HEK293T (cell line): Measurements from ENCODE around the gene JAKMIP2.

Experiments used
- CTCF ChIA-PET: fragments of 350-600 bp; formaldehyde crosslinking; extraction: SDS; loops from one replicate; lab custom pipeline; 2021; ENCODE audit warnings: antibody characterized with exemption, inconsistent platforms; lab: Yijun Ruan, JAX
- POLR2A ChIA-PET: fragments of 350-600 bp; formaldehyde crosslinking; extraction: SDS; loops from one replicate; lab custom pipeline; 2020; ENCODE audit warnings: antibody characterized with exemption, inconsistent platforms; lab: Yijun Ruan, JAX
- DNase-seq: peaks from one replicate; pipeline ENCODE4 v3.0.0; 2012; ENCODE audit warnings: mixed read lengths; ENCODE audit errors: extremely low spot score
- ARNT ChIP-seq: fragments of 450-650 bp; IDR thresholded peaks from 2 replicates; pipeline ENCODE4 v1.6.1; 2017; ENCODE audit warnings: mild to moderate bottlenecking
- BHLHE40 ChIP-seq: fragments of 450-650 bp; IDR thresholded peaks from 2 replicates; pipeline ENCODE4 v1.6.1; 2016; ENCODE audit warnings: mild to moderate bottlenecking, moderate library complexity, borderline replicate concordance
- CTBP1 ChIP-seq: fragments of 450-650 bp; IDR thresholded peaks from 2 replicates; pipeline ENCODE4 v1.6.1; 2016; ENCODE audit warnings: borderline replicate concordance
- ELF4 ChIP-seq: fragments of 450-650 bp; IDR thresholded peaks from 2 replicates; pipeline ENCODE4 v1.6.1; 2017; ENCODE audit warnings: antibody characterized with exemption
- FOXA1 ChIP-seq: fragments of 450-650 bp; IDR thresholded peaks from 2 replicates; pipeline ENCODE4 v1.6.1; 2016; ENCODE audit warnings: mild to moderate bottlenecking
- FOXK2 ChIP-seq: fragments of 450-650 bp; IDR thresholded peaks from 2 replicates; pipeline ENCODE4 v1.6.1; 2016; ENCODE audit warnings: mild to moderate bottlenecking
- FOXM1 ChIP-seq: fragments of 450-650 bp; IDR thresholded peaks from 2 replicates; pipeline ENCODE4 v1.6.1; 2017; ENCODE audit warnings: mild to moderate bottlenecking, borderline replicate concordance
- HDGF ChIP-seq: fragments of 450-650 bp; IDR thresholded peaks from 2 replicates; pipeline ENCODE4 v1.6.1; 2017; ENCODE audit warnings: antibody characterized with exemption, borderline replicate concordance
- L3MBTL2 ChIP-seq: fragments of 450-650 bp; conservative IDR thresholded peaks from 2 replicates; pipeline ENCODE4 v1.6.1; 2016; ENCODE audit warnings: mild to moderate bottlenecking
- LEF1 ChIP-seq: fragments of 450-650 bp; IDR thresholded peaks from 2 replicates; pipeline ENCODE4 v1.6.1; 2017; ENCODE audit warnings: mild to moderate bottlenecking, borderline replicate concordance
- NFRKB ChIP-seq: fragments of 450-650 bp; IDR thresholded peaks from 2 replicates; pipeline ENCODE4 v1.6.1; 2016; ENCODE audit warnings: mild to moderate bottlenecking, moderate library complexity
- PKNOX1 ChIP-seq: fragments of 450-650 bp; IDR thresholded peaks from 2 replicates; pipeline ENCODE4 v1.6.1; 2016
- SP1 ChIP-seq: fragments of 450-650 bp; IDR thresholded peaks from 2 replicates; pipeline ENCODE4 v1.6.1; 2017
- SUZ12 ChIP-seq: fragments of 450-650 bp; IDR thresholded peaks from 2 replicates; pipeline ENCODE4 v1.6.1; 2016; ENCODE audit warnings: mild to moderate bottlenecking
- TARDBP ChIP-seq: fragments of 450-650 bp; IDR thresholded peaks from 2 replicates; pipeline ENCODE4 v1.6.1; 2016
- ZNF384 ChIP-seq: fragments of 450-650 bp; IDR thresholded peaks from 2 replicates; pipeline ENCODE4 v1.6.1; 2016

The JAKMIP2 gene

GRCh38 chr5:147789820-147790219, 7.3 kb upstream of the JAKMIP2 start:
- no peak for DNase-seq
- CTCF ChIA-PET, result no interaction called here
- TF ChIP-seq FOXK2 (no peak), FOXA1 (no peak), LEF1 (no peak), CTBP1 (no peak), HDGF (no peak), FOXM1 (no peak), SP1 (no peak), L3MBTL2 (no peak), PKNOX1 (no peak), BHLHE40 (no peak), ZNF384 (no peak), ARNT (no peak), NFRKB (no peak), TARDBP (no peak)
- POLR2A ChIA-PET, result no interaction called here

- ChIA-PET CTCF (no interaction called here), POLR2A (no interaction called here)
- no peak for DNase-seq
- TF ChIP-seq ARNT, result no peak
- TF ChIP-seq ZNF384, result no peak
- no peak for TF ChIP-seq PKNOX1
These were observed 5.5 kb upstream of the JAKMIP2 start for GRCh38 chr5:147788023-147788422.

- ChIA-PET CTCF (no interaction called here), POLR2A (no interaction called here)
- DNase-seq, result no peak
- TF ChIP-seq L3MBTL2 (no peak), BHLHE40 (no peak), SP1 (no peak), FOXM1 (no peak), SUZ12 (no peak), PKNOX1 (no peak), FOXK2 (no peak), ZNF384 (no peak), FOXA1 (no peak), NFRKB (no peak), LEF1 (no peak), ARNT (no peak), TARDBP (no peak), HDGF (no peak)
These were observed 3.6 kb upstream of the JAKMIP2 start for GRCh38 chr5:147786142-147786541.

GRCh38 chr5:147784146-147784987, 1.8 kb upstream of the JAKMIP2 start:
- ChIA-PET CTCF (no interaction called here), POLR2A (no interaction called here)
- no peak for TF ChIP-seq ARNT
- TF ChIP-seq ZNF384, result no peak
- TF ChIP-seq LEF1, result no peak
- no peak for TF ChIP-seq SP1
- no peak for TF ChIP-seq CTBP1
- no peak for TF ChIP-seq FOXA1
- no peak for TF ChIP-seq SUZ12
- DNase-seq, result no peak

- no peak for DNase-seq
- TF ChIP-seq CTBP1 (no peak), ELF4 (no peak), SUZ12 (no peak), BHLHE40 (no peak), FOXM1 (no peak), ARNT (no peak), TARDBP (no peak), PKNOX1 (no peak), NFRKB (no peak), FOXK2 (no peak), LEF1 (no peak), L3MBTL2 (no peak), FOXA1 (no peak), HDGF (no peak), SP1 (no peak), ZNF384 (no peak)
- POLR2A ChIA-PET, result no interaction called here
- CTCF ChIA-PET, result no interaction called here
These were observed 1.5 kb downstream of the JAKMIP2 start for GRCh38 chr5:147780924-147781573.

- DNase-seq, result no peak
- POLR2A ChIA-PET, result no interaction called here
- TF ChIP-seq NFRKB (no peak), ARNT (no peak), CTBP1 (no peak), SUZ12 (no peak), HDGF (no peak), FOXM1 (no peak), ELF4 (no peak), L3MBTL2 (no peak)
- CTCF ChIA-PET, result no interaction called here
These were observed 2.8 kb downstream of the JAKMIP2 start for GRCh38 chr5:147779694-147780093.
